NCI-H1105 treated with DMSO at 0.1 percent for 48 hours (cell line): ENCODE data around the gene SUPT4H1.

Experiments
- DNase-seq: peaks from one replicate; lab custom pipeline; 2025; lab: John Stamatoyannopoulos, UW

SUPT4H1 gene

DNA sequence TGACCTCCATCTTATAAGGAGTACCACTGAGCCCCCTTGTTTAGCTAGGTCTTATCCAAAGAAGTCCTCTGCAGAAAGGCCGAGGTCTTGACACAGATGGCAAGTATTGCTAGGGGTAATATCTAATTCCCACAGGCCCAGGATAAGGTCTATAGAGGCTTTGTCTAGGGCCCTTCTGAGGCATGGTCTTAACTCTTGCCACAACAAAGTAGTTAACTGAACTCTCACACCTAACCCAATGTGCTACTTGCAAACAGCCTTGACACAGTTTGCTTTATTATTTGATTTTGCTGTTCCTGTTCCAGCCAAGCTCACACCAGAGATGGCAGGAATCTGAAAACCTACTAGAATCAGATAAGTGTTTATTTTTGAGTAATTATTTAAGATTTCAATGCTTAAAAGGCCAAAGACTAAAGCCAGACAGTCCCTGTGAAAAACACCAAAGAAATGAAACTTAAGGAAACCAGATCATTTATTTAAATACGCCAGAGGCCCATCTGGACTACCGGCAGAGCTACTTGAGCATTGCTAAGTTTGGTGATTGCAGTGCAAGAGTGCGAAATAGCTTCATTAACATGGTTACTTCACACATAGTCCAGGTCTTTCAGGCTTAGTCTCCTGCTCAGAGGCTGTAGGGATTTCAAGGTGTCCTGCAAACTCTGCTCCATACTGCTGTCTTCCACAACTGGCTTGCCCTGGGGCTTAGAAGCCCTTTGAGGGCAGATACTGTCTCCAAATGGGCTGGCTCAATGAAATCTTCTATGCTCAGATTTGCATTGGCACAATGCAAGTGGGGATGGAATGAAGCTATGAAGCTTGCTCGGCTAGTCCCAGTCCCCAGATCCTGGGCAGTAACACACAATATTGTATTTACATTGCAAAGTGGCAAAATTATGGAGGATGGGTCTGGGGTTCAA is 28.5 kb upstream of the SUPT4H1 start:
- no peak for DNase-seq

GRCh38 chr17:58379511-58379824 is 27.5 kb upstream of the SUPT4H1 start:
- DNase-seq = no peak

GRCh38 chr17:58378733-58379510 is 26.9 kb upstream of the SUPT4H1 start:
- no peak for DNase-seq

GRCh38 chr17:58377661-58378060 is 25.7 kb upstream of the SUPT4H1 start:
- DNase-seq = no peak

DNA sequence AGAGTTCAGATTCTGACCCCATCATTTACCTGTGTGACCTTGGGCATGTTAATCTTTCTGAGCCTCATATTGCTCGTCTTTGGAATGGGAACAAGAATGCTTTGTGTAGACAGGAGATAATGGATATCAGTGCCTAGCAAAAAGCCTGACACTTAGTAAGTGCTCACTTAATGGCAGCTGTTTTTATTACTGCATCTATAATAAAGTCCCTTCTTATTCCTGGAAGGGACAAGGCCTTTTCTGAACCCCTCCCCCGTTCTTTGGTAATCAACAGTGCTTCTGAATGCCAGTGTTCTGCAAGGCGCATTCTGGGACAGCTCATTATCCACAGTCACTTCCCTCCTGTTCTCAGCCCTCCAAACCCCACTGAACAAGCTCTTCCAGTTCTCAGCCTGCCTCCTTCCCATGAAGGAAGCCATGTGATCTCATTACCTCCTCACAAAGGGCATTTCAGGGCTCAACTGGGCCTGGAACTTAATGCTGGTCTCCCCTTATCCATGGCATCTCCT is 25.1 kb upstream of the SUPT4H1 start:
- no peak for DNase-seq

GRCh38 chr17:58376472-58377000 is 24.5 kb upstream of the SUPT4H1 start:
- DNase-seq = no peak

GRCh38 chr17:58375811-58376210 is 23.8 kb upstream of the SUPT4H1 start:
- DNase-seq = no peak

GRCh38 chr17:58375256-58375655 is 23.3 kb upstream of the SUPT4H1 start:
- no peak for DNase-seq

DNA sequence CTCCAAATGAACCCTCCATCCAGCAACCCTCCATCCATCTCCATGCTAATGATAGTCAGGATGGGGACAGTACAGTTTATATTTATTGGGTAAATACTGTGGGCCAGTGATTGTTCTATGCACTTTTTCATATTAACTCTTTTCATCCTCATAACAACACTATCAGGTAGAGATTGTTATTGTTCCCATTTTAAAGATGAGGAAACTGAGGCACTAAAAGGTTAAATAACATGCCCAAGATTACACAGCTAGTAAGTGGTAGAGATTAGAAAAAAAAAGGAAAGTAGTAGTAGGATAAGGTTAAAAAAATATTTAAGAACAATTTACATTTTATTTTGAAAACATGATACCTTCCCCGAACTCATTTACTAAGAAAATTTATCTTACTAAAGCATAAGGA is 21.9 kb upstream of the SUPT4H1 start:
- DNase-seq = no peak

- no peak for DNase-seq
Measured at GRCh38 chr17:58373003-58373402, 21.0 kb upstream of the SUPT4H1 start.

DNA sequence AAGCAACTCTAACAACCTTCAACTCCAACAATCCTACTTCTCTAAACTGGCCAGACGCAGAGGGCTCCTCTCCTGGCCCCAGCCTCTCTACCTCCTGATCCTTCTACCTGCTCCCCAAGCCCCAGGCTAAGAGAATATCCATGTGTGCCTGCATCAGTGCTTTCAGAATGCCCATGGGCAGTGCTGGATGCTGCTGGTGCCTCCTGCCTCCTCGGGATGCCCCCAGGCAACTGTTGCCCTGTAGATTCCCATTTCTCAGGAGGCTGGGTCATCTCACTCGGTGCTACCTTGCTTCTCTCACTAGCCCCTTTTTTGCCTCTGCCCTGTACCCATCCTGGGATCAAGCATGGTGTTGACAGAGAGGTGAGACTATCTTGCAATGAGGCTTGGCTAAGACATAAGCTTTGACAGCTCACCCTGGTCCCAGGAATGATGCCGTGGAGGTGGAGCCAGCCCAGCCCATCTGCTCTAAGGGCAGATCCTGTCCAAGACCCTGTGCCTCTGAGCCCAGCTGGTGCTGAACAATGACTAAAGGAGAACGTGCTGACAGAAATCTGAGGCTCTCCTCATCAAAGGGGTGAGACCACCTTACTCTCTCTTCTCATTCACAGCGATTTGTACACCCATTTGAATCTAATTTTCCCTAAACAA is 19.4 kb upstream of the SUPT4H1 start:
- no peak for DNase-seq

- DNase-seq = no peak
Measured at GRCh38 chr17:58370716-58371115, 18.7 kb upstream of the SUPT4H1 start.

- DNase-seq = no peak
Measured at GRCh38 chr17:58370309-58370708, 18.3 kb upstream of the SUPT4H1 start.

DNA sequence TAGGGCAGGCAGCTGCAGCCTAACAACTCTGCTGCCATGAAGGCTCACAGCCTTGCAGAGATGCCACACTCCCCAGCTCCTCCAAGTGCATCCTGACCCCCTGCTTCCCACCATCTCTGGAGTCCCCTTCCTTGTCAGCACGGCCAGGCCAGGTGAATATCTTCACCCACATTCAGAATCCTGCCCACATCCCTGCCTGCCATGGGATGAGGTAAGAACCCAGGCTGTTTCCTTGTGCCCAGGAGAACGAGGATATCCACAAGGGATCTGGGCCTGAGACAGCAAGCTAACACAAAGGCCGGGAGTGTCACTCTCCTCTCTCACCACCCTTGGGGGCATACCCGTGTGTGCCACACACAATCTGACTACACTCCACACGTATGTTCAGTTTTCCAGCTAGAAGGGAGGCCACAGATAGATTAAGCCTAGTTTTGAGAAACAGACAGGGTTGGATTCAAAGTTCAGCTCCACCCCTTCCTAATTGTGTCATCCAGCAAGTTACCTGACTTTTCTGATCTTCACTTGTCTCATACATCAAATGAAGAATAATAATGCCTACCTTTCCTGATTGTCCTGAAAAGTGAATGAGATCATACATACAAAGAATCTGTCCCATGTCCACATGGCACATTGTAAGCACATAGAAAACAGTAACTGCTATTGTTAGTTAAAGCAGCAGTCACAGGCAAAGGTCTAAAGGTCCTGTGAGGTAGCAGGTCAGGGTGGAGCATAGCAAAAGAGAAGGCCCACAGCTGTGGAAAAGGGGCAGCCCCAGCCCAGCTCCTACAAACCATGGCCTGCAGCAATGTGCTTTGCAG is 17.4 kb upstream of the SUPT4H1 start:
- DNase-seq = no peak

DNA sequence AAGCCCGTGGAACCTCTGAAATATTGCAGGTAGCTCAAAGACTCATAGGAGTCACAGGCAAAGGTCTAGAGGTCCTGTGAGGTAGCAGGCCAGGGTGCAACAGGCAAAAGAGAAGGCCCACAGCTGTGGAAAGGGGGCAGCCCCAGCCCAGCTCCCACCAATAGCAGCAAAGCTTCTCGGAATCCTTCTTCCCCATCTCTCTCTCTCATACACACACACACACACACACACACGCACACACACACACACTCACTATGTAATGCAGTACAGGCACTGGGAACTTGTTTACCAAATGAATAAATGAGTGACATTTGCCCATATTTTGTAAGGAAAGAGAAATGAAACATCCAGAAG is 16.8 kb upstream of the SUPT4H1 start:
- no peak for DNase-seq

- no peak for DNase-seq
Measured at GRCh38 chr17:58367461-58367860, 15.5 kb upstream of the SUPT4H1 start.

DNA sequence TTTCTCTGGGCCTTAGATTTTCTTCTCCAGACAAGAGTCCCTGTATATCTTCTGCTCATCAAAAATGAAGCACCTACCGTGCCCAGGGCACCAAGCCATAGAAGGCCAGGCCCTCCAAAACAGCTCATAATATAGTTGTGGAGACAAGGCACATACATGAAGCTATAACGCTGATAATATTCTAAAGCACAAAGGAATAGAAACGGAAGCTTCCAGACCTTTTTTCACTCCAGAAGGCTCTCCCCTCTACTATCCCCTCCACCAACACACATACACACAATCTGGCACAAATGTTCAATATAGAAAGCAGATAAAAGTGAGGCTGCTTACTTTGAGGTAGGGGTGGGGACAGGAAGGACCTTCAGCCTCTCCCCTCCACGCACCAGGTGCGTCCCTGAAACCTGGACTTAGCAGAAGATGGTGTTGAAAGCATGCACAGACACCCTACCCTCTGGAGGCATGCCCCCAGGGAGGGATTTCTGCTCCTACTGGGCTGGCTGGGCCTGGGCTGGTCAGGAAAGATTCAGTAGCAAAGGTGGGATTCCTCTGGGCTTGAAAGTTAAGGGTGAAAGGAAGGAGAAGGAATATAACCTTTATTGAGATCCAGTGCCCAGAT is 14.1 kb upstream of the SUPT4H1 start:
- DNase-seq = no peak

DNA sequence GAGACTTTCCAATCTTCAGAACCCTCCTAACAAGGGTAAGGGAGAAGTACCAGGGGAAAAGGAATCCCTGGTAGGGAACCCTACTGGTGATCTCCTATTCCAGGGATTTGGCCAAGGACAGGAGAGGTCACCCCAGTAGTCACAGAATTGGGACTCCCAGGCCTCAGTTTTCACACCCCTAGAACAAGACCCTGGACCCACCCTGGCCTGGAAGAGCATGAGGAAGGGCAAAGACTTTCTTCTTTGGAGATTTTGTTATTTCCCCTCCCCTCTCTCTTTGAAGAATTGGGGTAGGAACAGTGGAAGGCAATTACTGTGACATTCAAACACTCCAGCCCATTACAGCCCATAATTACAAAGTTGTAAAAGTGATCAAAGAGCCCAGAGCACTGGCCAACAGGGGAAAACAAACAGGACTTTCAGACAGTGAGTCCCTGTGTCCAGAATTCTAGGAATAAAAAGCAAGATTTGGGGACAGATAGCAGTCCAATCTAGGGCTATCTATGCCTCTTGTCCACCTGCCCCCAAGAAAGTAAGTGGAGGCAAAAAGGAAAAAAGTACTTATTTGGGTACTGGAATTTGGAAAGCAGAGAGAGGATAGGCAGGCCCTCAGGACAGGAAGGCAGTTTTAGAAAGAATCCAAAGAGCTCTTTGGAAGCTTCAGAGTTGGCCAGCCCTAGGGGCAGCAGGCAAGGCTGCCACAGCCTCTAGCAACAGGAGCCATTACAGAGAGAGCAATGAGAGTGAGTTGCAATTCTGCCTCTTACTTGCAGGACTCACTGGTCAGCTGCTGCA is 13.4 kb upstream of the SUPT4H1 start:
- no peak for DNase-seq

DNA sequence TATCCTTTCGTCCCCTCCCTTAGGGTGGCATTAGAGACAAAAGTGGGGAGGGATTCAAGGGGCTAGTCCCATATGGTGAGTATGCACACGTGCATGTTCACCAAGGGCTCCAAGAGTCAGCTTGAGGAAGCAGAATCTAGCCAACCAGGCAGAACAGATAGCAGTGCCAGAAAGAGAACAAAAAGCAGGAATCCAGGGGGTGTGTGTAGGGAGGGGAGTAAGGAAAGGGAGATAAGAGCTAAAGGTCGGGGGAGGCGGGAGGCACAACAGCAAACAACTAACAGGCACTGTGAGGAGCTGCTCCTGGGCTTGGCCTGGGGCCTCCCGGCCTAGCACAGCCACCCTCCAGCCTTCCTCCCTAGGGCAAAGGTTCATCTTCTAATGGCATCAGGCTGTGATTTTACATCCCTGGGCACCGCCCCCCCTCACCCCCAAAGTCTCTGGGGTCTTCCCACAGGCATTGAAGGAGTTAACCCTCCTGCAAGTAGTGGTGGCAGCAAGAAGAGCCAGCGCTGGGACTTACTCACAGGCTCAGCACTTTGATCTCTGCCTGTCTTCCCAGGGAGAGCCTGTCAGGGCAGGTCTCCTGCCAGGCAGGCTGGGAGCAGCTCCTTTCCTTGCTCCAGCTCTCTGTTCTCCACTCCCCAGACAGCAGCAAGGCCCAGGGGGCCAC is 12.4 kb upstream of the SUPT4H1 start:
- DNase-seq = no peak
